Activated CD4-positive, alpha-beta T cell treated with anti-CD3 and anti-CD28 coated beads, Interleukin-2, amount 50 U/mL, for 16 hours (primary cell): ENCODE data around the gene GUCA1C.

Experiments
- DNase-seq: peaks from one replicate; pipeline ENCODE4 v3.0.0-alpha.2; 2020

GUCA1C gene

DNA sequence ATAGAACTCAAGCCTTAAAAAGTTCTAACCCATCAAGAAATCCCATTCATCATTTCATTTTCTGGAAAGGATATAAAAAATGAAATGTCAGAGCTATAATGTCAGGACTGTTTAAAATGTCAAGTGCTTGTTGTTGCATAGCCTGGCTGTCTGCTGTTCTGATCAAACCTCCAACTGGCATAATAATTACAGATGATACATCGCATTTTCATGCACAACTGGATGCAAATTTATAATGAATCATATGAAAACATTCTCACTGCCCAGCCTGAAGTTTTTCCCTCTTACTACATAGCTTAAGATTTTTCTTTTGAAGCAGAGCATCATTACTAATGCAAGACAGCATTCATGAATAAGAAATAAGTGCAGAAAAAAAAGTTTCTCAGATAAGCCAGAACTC is 46.5 kb downstream of the GUCA1C start:
- DNase-seq, result no peak

DNA sequence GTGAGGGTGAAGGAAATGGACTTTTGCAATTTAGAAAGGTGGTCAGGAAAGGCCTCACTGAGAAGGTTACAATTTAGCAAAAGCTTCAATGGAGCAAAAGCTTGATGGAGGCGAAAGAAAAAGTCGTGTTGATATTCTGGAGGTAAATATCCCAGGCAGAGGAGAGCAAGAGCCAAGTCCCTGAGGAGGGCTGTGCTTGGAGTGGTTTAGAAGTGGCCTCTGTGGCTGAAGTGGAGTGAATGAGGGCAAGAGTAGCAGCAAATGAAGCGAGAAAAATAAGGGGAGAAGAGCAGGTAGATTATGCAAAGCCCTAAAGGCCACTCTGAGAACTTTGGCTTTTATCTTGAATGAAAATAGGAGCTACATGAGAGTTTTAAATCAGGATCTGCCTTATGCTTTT is 54.1 kb downstream of the GUCA1C start:
- DNase-seq, result no peak

DNA sequence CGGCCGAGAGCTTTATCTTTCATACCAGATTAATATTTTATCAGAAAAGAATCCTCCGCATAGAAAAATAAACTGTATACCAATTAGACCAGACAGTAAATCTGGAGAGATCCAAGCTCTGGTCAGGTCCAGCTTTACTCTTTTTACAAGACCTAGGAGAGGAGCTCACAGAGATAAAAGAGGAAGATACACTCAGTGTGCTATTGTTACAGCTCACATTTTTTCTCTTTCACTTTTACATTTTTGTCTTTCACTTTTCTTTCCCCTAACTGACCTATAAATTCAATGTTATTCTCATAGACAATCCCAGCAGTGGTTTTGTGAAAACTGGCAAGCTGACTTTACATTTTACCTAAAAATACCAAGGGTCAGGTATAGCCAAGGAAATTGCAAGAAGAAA is 55.8 kb downstream of the GUCA1C start:
- no peak for DNase-seq

DNA sequence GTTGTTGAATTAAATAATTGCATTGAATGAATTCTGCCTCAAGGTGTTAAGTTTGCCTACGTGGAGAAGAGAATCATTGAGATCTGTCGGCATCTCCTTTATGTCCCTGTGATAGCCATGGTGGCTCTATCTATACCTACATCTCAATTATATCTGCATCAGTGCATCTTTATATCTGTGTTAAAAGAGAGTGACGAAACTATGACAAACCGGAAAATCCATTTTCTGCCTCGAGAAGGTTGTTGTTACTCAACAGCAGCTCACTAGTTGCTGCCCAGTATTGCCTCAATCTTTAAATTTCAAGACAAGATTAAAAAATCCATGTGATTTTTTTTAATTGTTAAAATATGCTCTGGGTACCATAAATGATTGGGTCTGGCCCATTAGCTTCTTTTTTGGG is 58.7 kb downstream of the GUCA1C start:
- no peak for DNase-seq

DNA sequence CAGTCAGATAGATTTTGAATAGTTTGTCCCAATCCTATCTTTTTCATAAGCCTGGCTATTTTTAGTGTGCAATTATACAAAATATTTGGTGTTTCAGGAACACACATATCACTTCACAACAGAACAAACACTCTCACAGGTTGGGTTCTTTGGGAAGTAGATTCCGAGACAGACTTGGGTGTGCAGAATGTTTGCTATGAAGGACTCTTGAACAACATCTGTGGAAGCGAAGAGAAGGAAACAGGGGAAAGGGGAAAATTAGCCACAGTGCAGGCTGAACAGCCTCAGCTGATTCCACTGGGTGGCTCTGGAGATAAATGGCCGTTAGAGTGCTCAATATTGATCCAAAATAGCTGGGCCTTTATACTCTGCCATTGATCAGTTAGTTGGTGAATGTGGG is 61.8 kb downstream of the GUCA1C start:
- DNase-seq, result no peak

DNA sequence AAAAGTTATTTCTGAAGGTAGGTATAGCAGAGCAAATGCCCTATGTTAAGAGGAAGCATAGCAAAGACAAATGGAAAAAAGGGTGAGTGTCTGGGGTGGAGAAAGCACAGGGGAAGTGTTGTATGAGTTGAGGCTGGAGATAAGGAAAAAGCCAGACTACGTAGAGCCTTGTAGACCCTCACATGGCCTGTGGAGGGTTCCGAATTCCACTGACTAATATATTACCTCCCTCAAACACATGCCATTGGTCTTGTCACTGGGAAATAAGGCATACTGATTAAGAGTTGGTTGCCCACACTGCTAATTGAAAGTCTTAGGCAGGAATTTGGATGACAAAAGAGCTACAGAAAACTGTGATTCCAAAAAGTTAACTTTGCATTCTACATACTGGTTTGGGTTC is 65.9 kb downstream of the GUCA1C start:
- no peak for DNase-seq

DNA sequence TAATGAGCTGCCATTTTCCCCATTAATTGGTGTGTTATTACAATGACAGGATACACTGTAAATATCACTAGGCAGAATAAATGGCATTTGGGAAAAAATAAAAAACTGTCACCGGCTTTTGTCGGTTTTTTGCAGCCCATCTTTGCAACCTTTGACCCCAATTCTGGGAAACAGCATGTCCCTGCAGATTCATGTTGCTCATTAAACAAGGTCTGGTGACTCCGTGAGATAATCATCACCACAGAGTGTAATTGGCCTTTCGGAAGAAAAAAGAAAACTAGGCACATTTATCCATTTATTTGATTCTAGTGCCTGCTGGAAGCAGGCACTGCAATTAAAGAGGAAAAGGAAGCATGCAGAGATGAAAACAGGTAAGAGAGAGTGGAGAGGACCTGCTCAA is 66.6 kb downstream of the GUCA1C start:
- no peak for DNase-seq

DNA sequence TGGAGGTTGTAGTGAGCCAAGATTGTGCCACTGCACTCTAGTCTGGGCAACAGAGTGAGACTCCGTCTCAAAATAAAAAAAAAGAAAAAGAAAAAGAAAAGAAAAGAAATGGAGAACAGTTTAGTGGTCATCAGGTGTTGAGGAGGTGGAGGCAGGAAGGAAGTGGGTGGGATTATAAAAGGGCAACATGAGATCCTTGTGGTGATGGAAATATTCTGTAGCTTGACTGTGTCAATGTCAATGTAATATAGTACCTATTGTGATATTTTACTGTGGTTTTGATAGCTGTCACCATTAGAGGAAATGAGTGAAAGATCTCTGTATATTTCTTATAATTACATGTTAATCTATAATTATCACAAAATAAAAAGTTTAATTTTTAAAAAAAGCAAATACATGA is 70.3 kb downstream of the GUCA1C start:
- no peak for DNase-seq

DNA sequence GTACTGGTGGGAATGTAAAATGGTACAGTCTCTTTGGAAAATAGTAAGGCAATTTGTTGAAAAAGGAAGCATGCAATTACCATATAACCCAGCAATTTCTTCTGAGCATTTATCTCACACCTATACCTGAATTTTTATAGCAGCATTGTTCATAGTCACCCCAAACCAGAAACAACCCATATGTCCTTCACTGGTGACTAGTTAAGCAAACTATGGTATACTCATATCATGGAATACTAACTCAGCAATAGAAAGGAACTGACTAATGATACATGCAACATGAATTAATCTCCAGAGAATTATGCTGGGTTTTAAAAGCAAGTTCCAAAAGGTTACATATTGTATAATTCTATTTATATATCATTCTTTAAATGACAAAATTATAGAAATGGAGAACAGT is 70.9 kb downstream of the GUCA1C start:
- no peak for DNase-seq

DNA sequence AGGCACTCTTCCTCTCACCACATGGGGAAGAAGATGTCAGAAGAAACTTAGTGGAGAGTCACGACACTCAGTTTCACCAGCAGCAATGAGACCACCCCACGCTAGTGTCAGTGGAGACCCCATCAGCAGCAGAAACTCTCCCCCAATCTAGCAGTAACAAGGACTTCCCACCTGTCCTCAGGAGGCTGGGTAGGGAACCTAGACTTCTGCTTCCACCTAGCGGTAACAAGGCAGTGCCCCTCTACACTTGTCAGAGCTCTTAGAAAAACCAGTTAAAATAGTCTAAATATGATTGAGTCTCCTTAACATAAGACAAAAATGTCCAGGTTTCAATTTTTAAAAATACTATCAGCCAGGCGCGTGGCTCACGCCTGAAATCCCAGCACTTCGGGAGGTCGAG is 73.8 kb downstream of the GUCA1C start:
- DNase-seq, result no peak

DNA sequence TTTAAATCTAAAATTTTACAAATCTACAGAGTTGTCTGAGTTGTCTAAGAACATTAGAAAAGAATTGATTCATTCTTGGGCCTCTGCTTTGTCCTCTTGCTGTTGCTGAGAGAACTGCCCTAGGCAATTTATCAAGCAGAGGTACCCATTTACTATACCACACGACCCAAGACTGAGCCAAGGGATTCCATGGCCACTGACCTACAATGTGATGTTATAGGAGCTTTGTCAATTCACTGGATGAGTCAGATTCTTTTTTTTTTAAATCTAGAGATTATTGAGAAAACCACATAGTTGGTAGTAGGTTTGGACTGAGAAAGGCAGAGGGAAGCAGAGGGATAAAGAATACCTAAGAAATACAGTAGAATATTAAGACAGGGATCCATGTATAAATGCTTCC is 75.8 kb downstream of the GUCA1C start:
- no peak for DNase-seq

DNA sequence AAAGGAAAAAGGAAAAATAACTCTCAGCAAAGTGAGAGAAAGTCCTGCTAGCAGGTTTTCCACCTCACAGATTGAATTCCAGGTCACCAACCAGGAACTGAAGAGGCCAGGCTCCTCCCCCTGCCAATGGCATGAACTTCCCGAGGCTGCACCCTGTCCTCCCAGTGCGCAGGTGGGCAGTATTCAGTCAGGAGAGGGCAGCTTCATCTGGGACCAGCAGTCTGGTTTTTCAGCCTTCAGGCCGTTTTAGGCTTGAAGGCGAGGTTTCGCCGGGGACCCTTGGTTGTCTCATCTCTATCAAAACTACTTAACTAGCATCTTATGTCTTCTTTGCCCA is 89.9 kb downstream of the GUCA1C start:
- DNase-seq, result no peak

DNA sequence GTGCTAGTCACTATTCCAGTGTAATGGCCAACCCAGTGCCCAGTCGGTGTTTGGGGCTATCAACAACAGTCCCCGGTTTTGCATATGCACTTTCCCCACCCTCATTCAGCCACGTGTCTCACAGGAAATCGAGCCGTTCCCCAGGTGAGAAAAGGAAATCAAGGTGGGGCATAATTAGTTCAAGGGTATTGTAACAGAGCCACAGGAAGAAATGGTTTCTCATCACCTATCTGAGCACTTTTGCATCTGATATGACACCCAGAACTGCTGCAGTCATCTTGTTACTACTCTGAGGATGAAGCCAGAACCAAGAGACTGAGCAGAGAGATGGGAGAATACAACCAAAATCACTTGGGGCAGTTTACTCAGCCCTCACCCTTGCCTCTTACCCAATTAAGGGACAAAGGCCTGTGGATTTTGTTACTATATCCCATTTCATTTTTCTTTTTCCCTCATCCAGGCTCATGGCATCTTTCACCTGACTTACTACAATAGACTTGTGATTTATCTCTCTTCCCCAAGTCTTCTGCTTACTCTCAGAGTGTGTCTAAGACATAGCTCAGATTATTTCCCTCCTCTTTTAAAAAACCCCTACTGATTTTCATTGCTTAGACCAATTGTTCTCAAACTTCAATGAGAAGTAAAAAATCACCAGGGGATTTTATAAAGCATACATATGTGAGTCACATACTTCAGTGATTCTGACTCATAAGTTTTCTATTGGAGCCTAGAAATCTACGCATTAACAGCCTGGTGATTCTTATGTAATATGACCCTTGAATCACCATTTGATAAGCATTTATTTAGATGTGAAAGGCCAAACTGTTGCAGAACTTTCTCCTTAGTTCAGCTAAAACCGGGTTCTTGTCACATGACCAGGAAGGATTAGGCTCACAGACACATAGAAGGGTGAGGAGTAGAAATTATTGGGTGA is 90.5 kb downstream of the GUCA1C start:
- DNase-seq, result peak; percentile 47

DNA sequence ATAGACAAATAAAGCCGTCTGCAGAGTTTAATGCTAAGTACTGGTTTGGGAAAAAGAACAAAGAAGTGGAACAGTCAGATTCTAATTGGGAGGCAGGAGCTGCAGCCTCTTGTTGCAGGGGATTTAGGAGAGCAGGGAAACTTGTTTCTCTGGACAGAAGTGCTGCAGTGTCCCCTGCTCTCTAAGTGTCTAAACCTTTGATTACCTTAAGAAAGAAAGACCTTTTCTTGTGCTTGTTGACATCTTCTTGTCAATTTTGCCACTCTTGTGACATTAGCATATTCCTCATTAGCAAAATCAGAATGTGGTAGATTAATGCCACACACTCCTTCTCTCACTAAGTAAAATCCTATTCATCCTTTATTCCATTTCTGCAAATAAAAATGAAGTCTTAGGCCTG is 92.3 kb downstream of the GUCA1C start:
- DNase-seq, result no peak
